Thyroid gland (tissue), 4 donors: Measurements from ENCODE around the gene SYNPO. TPM values are rescaled to one million over a fixed set of nuclear protein-coding genes. Genes with fewer than 3 reads are reported as not detected.

Experiments
- DNase-seq, 2 donors: peaks; one replicate each; pipeline ENCODE4 v3.0.0-alpha.2; 2019
- H3K27ac ChIP-seq, 3 donors: fragments of 200-600 bp; sonication (generic); 1 replicate in 2 of 3; 2 replicates in 1 of 3; pipeline ENCODE4 v1.5.1; 2016 to 2019; ENCODE audit warnings: mild to moderate bottlenecking in 1 of 3, moderate library complexity in 1 of 3
- H3K27me3 ChIP-seq: fragments of 200-600 bp; sonication (generic); one replicate; pipeline ENCODE4 v1.5.1; 2019
- H3K36me3 ChIP-seq, 2 donors: fragments of 200-600 bp; sonication (generic); one replicate each; pipeline ENCODE4 v1.5.1; 2016 to 2019
- H3K4me1 ChIP-seq, 2 donors: fragments of 200-600 bp; sonication (generic); one replicate each; pipeline ENCODE4 v1.5.1; 2017 to 2019
- H3K4me3 ChIP-seq, 3 donors: fragments of 200-600 bp; sonication (generic); replicated peaks in 1 of 3; 1 replicate in 2 of 3; 2 replicates in 1 of 3; pipeline ENCODE4 v1.5.1; 2016; ENCODE audit warnings: mild to moderate bottlenecking in 1 of 3
- H3K9me3 ChIP-seq: fragments of 200-600 bp; sonication (generic); one replicate; pipeline ENCODE4 v1.5.1; 2017
- POLR2A ChIP-seq, 2 donors: fragments of 450-650 bp; IDR thresholded peaks; one replicate each; pipeline ENCODE4 v1.6.1; 2017; ENCODE audit warnings: antibody characterized with exemption in 2 of 2, mild to moderate bottlenecking in 2 of 2, moderate library complexity in 1 of 2
- WGBS, 2 donors: methylation state at CpG; one replicate each; pipeline ENCODE4 v1.1.5; 2017; 5-methylcytosine and 5-hydroxymethylcytosine counted together
- intact Hi-C: fragments of 100-400 bp; cut with DNase I; formaldehyde crosslinking; loops from one replicate; pipeline ENCODE4 v1.15.1; 2023
- total RNA-seq, 4 donors: library from RNA; depleted of rRNA; stranded (reverse); fragments of >200 nt; gene quantifications; one replicate each; pipeline ENCODE4 v1.2.3, GENCODE V29; 2016
- TF ChIP-seq, protein P1 (sequence below), 6 experiments: fragments of 200-600 bp in 3 of 6; fragments of 450-650 bp in 3 of 6; sonication (generic) in 3 of 6; IDR thresholded peaks; one replicate each; pipeline ENCODE4 v1.5.1; 2016 to 2019; ENCODE audit warnings: antibody characterized with exemption in 6 of 6, mild to moderate bottlenecking in 2 of 6, inconsistent platforms in 1 of 6, moderate library complexity in 1 of 6

SYNPO gene
- total RNA-seq, 4 donors from 2014 or later = 8.8 to 19.3 (median 14.1) TPM

DNA sequence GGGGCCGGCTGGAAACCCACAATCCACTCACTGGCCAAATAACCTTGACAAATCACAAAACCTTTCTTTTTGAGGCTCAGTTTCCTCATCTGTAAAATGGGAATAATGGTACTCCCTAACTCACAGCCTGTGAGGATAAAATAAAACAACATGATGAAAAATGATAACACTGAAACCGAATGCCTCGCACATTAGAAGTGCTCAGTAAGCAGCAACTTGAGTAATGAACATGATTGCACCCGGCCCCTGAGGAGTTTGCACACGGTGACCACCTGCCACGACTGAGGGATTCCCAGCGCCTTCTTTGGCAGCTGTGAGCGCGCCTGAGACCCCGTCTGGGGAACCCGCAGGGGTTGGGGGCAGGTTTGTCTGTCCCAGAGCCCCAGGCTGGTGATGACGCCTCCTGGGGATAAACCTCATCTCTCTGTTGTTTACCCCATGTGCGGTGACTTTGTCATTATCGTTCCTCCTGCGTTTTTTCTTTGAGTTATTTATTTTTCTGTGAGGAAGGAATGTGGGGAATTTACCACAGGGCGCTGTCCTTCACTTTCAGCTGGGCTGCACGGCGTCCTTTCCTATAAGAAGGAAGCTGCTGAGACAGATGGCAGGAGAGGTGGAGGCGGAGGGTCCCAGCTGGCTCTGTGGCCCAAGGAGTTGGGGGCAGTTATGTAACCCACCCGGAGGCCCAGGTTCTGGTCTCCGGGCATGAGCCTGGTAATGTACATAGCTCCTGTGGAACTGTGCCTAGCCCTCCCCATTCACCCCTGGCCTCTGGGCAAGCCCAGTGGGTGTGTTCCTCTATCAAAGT lies 3.0 kb upstream of the SYNPO start:
- Histone ChIP-seq H3K36me3 (no peaks in the 10 kb centered on the region), H3K27me3 (no peaks in the 10 kb centered on the region), H3K27ac (peak overlapping the region; percentile 46 to 87 (median 78)), H3K4me1 (peaks cover 31 to 61% of the 10 kb centered on the region in 2 donors), H3K9me3 (no peaks in the 10 kb centered on the region), H3K4me3 (no peak overlapping the region)
- intact Hi-C loops = no loop called here
- TF ChIP-seq, protein P1, sequence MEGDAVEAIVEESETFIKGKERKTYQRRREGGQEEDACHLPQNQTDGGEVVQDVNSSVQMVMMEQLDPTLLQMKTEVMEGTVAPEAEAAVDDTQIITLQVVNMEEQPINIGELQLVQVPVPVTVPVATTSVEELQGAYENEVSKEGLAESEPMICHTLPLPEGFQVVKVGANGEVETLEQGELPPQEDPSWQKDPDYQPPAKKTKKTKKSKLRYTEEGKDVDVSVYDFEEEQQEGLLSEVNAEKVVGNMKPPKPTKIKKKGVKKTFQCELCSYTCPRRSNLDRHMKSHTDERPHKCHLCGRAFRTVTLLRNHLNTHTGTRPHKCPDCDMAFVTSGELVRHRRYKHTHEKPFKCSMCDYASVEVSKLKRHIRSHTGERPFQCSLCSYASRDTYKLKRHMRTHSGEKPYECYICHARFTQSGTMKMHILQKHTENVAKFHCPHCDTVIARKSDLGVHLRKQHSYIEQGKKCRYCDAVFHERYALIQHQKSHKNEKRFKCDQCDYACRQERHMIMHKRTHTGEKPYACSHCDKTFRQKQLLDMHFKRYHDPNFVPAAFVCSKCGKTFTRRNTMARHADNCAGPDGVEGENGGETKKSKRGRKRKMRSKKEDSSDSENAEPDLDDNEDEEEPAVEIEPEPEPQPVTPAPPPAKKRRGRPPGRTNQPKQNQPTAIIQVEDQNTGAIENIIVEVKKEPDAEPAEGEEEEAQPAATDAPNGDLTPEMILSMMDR (IDR thresholded peaks at IDR 0.05) = no peak
- TF ChIP-seq POLR2A (IDR thresholded peaks at IDR 0.05) = no peak
- DNase-seq = peak; percentile 40 to 58
- 36 to 38% methylated on average over 16 to 21 of the region's 21 CpGs for WGBS, 2 donors

GRCh38 chr5:150638053-150638444 lies 2.4 kb upstream of the SYNPO start:
- TF ChIP-seq, protein P1 (IDR thresholded peaks at IDR 0.05) = no peak
- no peak for TF ChIP-seq POLR2A (IDR thresholded peaks at IDR 0.05)
- H3K4me1 ChIP-seq = peaks cover 37 to 67% of the 10 kb centered on the region in 2 donors
- 40 to 44% methylated on average over 1 of the region's 1 CpG for WGBS, 2 donors
- intact Hi-C loops = no loop called here
- H3K27ac ChIP-seq = peak overlapping the region; percentile 46 to 87 (median 78)
- no peaks in the 10 kb centered on the region for H3K9me3 ChIP-seq
- H3K36me3 ChIP-seq = no peaks in the 10 kb centered on the region
- no peak for DNase-seq
- H3K4me3 ChIP-seq = no peak overlapping the region
- no peaks in the 10 kb centered on the region for H3K27me3 ChIP-seq

DNA sequence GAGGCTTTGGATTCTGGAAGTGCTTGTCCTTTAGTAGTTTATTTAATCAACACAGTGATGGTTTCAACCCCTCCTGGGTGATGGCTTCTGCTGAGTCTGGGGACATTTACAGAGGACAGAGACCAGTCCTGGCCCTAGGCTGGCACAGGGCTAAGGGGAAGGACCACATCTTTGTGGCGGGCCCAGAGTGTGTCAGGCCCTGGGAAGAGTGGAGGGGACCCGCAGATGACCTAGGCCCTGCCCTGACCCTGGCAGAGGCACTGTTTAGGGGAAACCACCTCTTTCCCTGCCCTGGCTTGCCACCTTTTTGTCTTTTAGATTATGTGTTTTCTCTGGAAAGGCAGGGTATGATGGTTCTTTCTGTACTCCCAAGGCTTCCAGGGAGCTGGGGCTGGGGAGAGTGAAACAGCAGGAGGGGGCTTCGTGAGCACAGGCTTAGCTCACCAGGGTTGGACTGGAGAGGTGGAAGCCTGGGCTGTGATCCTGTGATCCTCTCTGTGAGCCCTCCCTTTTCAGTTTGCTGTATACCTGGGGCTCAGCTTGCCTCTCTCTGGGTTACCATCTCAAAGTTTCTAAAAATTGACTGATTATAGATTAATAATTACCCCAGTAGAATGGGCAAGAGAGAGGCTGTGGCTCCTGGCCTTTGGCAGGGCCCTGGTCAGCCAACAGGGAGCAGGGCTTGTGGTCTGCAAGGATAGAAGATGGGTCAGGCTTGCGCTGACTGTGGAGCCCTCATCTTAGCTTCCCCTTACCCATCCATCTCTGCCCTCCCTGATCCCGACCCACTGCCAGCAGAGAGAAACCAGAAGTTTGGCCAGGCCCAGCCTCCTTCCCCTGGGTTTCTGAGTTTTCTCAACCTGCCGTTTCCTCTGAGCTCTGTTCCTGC lies 1.7 kb upstream of the SYNPO start:
- Histone ChIP-seq H3K27ac (peak overlapping the region in 2 of 3 donors; percentile 78 to 87), H3K4me3 (no peak overlapping the region), H3K36me3 (no peaks in the 10 kb centered on the region), H3K9me3 (no peaks in the 10 kb centered on the region), H3K4me1 (peaks cover 43 to 74% of the 10 kb centered on the region in 2 donors), H3K27me3 (no peaks in the 10 kb centered on the region)
- intact Hi-C loops = no loop called here
- WGBS, 2 donors = 78 to 89% methylated on average over 6 of the region's 6 CpGs
- no peak for TF ChIP-seq POLR2A (IDR thresholded peaks at IDR 0.05)
- TF ChIP-seq, protein P1 (IDR thresholded peaks at IDR 0.05) = no peak
- DNase-seq = no peak

DNA sequence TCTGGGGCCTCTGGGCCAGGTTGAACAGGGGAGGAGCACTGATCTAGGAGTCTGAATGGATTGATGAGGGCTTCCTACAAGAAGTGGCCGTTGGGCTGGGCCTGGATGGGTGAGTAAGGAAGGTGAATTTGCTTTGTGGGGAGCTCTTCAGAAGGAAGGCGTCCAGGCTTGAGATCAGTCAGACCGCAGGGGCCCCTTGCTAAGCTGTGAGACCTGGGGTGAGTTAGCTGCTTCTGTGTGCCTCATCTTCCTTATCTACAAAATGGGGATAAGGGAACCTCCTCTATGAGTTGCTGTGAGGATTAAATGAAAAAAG lies 1.1 kb upstream of the SYNPO start:
- H3K9me3 ChIP-seq = no peaks in the 10 kb centered on the region
- no peaks in the 10 kb centered on the region for H3K36me3 ChIP-seq
- H3K27ac ChIP-seq = peak overlapping the region in 2 of 3 donors; percentile 78 to 87
- peaks cover 45 to 80% of the 10 kb centered on the region in 2 donors for H3K4me1 ChIP-seq
- DNase-seq = no peak
- no peak overlapping the region for H3K4me3 ChIP-seq
- WGBS, 2 donors = 88 to 95% methylated on average over 3 of the region's 3 CpGs
- no peak for TF ChIP-seq POLR2A (IDR thresholded peaks at IDR 0.05)
- TF ChIP-seq, protein P1 (IDR thresholded peaks at IDR 0.05) = no peak
- H3K27me3 ChIP-seq = no peaks in the 10 kb centered on the region
- intact Hi-C loops = no loop called here
